ENCODE measurements around the gene PRM2.

Gene PRM2
- total RNA-seq = 0 reads per million in 2 donors

- DNase-seq = no peak
Observed at GRCh38 chr16:11276143-11276895, at the start of gene PRM2. PRM2 (minus strand) TSS chr16:11276480; CDS start chr16:11276370, 110 bp downstream.

GRCh38 chr16:11325404-11326083 is 49.3 kb upstream of the PRM2 start:
- no peak for DNase-seq

GRCh38 chr16:11323551-11324336 is 47.5 kb upstream of the PRM2 start:
- no peak for DNase-seq

GRCh38 chr16:11322823-11323222 is 46.5 kb upstream of the PRM2 start:
- no peak for DNase-seq

GRCh38 chr16:11321662-11322061 is 45.4 kb upstream of the PRM2 start:
- DNase-seq = no peak

GRCh38 chr16:11320170-11320569 is 43.9 kb upstream of the PRM2 start:
- DNase-seq = no peak

- DNase-seq = no peak
Observed at GRCh38 chr16:11319529-11320146, 43.4 kb upstream of the PRM2 start.

- no peak for DNase-seq
Observed at GRCh38 chr16:11318817-11319216, 42.5 kb upstream of the PRM2 start.

- DNase-seq = no peak
Observed at GRCh38 chr16:11316331-11317015, 40.2 kb upstream of the PRM2 start.

- DNase-seq = no peak
Observed at GRCh38 chr16:11315510-11315909, 39.2 kb upstream of the PRM2 start.

- no peak for DNase-seq
Observed at GRCh38 chr16:11314309-11314894, 38.1 kb upstream of the PRM2 start.

GRCh38 chr16:11313493-11314308 is 37.4 kb upstream of the PRM2 start:
- DNase-seq = no peak

GRCh38 chr16:11312718-11313492 is 36.6 kb upstream of the PRM2 start:
- no peak for DNase-seq

- DNase-seq = no peak
Observed at GRCh38 chr16:11310997-11311561, 34.8 kb upstream of the PRM2 start.

GRCh38 chr16:11310634-11310977 is 34.3 kb upstream of the PRM2 start:
- no peak for DNase-seq

GRCh38 chr16:11309895-11310633 is 33.8 kb upstream of the PRM2 start:
- no peak for DNase-seq

- DNase-seq = no peak
Observed at GRCh38 chr16:11308493-11309283, 32.4 kb upstream of the PRM2 start.

Measured in T-helper 9 cell (primary cell).